Stimulated activated CD4-positive, alpha-beta T cell treated with anti-CD3 and anti-CD28 coated beads, Interleukin-4, amount 100 ng/mL, for 24 hours (primary cell): Measurements from ENCODE around the gene TBC1D22A.

Source experiments
- DNase-seq: peaks from one replicate; pipeline ENCODE4 v3.0.0-alpha.2; 2020

Gene TBC1D22A

GRCh38 chr22:47053013-47053725 lies 290.7 kb downstream of the TBC1D22A start:
- no peak for DNase-seq

GRCh38 chr22:47053726-47054141 lies 291.3 kb downstream of the TBC1D22A start:
- no peak for DNase-seq

GRCh38 chr22:47054231-47055072 lies 292.0 kb downstream of the TBC1D22A start:
- DNase-seq, result no peak

- no peak for DNase-seq
These were observed 292.6 kb downstream of the TBC1D22A start for GRCh38 chr22:47055073-47055355.

- no peak for DNase-seq
These were observed 293.0 kb downstream of the TBC1D22A start for GRCh38 chr22:47055461-47055860.

GRCh38 chr22:47055921-47056320 lies 293.5 kb downstream of the TBC1D22A start:
- no peak for DNase-seq

GRCh38 chr22:47056361-47056760 lies 293.9 kb downstream of the TBC1D22A start:
- no peak for DNase-seq

- no peak for DNase-seq
These were observed 294.5 kb downstream of the TBC1D22A start for GRCh38 chr22:47056776-47057470.

- DNase-seq, result no peak
These were observed 295.6 kb downstream of the TBC1D22A start for GRCh38 chr22:47057916-47058585.

- DNase-seq, result no peak
These were observed 296.6 kb downstream of the TBC1D22A start for GRCh38 chr22:47059076-47059475.

- no peak for DNase-seq
These were observed 297.3 kb downstream of the TBC1D22A start for GRCh38 chr22:47059701-47060161.

GRCh38 chr22:47060718-47061117 lies 298.3 kb downstream of the TBC1D22A start:
- DNase-seq, result no peak

GRCh38 chr22:47061226-47061625 lies 298.8 kb downstream of the TBC1D22A start:
- DNase-seq, result no peak

- DNase-seq, result no peak
These were observed 299.7 kb downstream of the TBC1D22A start for GRCh38 chr22:47062126-47062525.

- no peak for DNase-seq
These were observed 300.6 kb downstream of the TBC1D22A start for GRCh38 chr22:47063071-47063509.

- DNase-seq, result no peak
These were observed 301.2 kb downstream of the TBC1D22A start for GRCh38 chr22:47063606-47064005.

- no peak for DNase-seq
These were observed 301.6 kb downstream of the TBC1D22A start for GRCh38 chr22:47064016-47064415.

GRCh38 chr22:47064416-47064815 lies 302.0 kb downstream of the TBC1D22A start:
- no peak for DNase-seq

GRCh38 chr22:47065756-47066615 lies 303.5 kb downstream of the TBC1D22A start:
- no peak for DNase-seq

GRCh38 chr22:47066616-47066905 lies 304.1 kb downstream of the TBC1D22A start:
- DNase-seq, result no peak

- DNase-seq, result no peak
These were observed 305.0 kb downstream of the TBC1D22A start for GRCh38 chr22:47067321-47067890.
